ENCODE results near the gene TJP2. TPM values are rescaled to one million over a fixed set of nuclear protein-coding genes. Genes with fewer than 3 reads are reported as not detected.

The TJP2 gene
- total and polyA plus RNA-seq, 2 donors (not counting 3 experiments of a cell fraction or from before 2014, with no cell fraction given): 83.0 to 168 TPM

- no peaks in the 10 kb centered on the region for H4K20me1 ChIP-seq (replicated peaks; ENCODE audit: control insufficient read depth, extremely low read depth, insufficient read depth, low read length)
- DNase-seq (ENCODE audit: low read depth, low spot score): no peak
- dilution Hi-C loops (cut with MboI; ENCODE audit: extremely low pct_ligation_motif_present, low sequenced_read_pairs) (no loop called here), intact Hi-C loops (cut with micrococcal nuclease) (no loop called here)
- H3K4me3 ChIP-seq (replicated peaks in 1 of 3; ENCODE audit: insufficient read depth in 1 of 3, low read depth in 1 of 3, low read length in 3 of 3): no peak overlapping the region
- no peaks in the 10 kb centered on the region for H3K79me2 ChIP-seq (ENCODE audit: control insufficient read depth, insufficient read depth, low read length)
- no peak overlapping the region for H3K9ac ChIP-seq (replicated peaks; ENCODE audit: extremely low read depth, insufficient read depth, low read length)
- ChIA-PET CTCF (no interaction called here), POLR2A (no interaction called here)
- peaks cover 0 to 7% of the 10 kb centered on the region in 2 experiments for H3K27me3 ChIP-seq (ENCODE audit: control insufficient read depth in 2 of 2, insufficient read depth in 2 of 2, low read length in 2 of 2)
- H2AFZ ChIP-seq (ENCODE audit: low read depth, low read length): no peak overlapping the region
- no peak overlapping the region for H3K4me2 ChIP-seq (ENCODE audit: insufficient read depth, low read length)
- BruUV-seq (replicated peaks): no TSS peak
- no peak overlapping the region for H3K27ac ChIP-seq (ENCODE audit: insufficient read depth, low read depth, low read length)
- no peaks in the 10 kb centered on the region for H3K4me1 ChIP-seq (ENCODE audit: control insufficient read depth, extremely low read depth, insufficient read depth, low read length)
- no peak for FAIRE-seq
- no peaks in the 10 kb centered on the region for H3K9me3 ChIP-seq (replicated peaks; ENCODE audit: control insufficient read depth, insufficient read depth, low read length)
- no peak for TF ChIP-seq MAX (IDR thresholded peaks at IDR 0.05; ENCODE audit: insufficient read depth, insufficient read length)
- TF ChIP-seq EZH2 (IDR thresholded peaks at IDR 0.05; ENCODE audit: borderline replicate concordance, low read depth, low read length, severe bottlenecking): no peak
- no peak for TF ChIP-seq POLR2A (IDR thresholded peaks at IDR 0.05; ENCODE audit: low read depth, low read length)
- TF ChIP-seq CTCF (IDR thresholded peaks at IDR 0.05; ENCODE audit: extremely low read depth in 1 of 2, insufficient read depth in 1 of 2, low read depth in 1 of 2, low read length in 2 of 2): no peak
- H3K9me1 ChIP-seq (replicated peaks; ENCODE audit: control insufficient read depth, extremely low read depth, insufficient read depth, low read length): no peaks in the 10 kb centered on the region
- H3K36me3 ChIP-seq (ENCODE audit: control insufficient read depth in 2 of 2, extremely low read depth in 1 of 2, insufficient read depth in 2 of 2, low read length in 2 of 2): no peaks in the 10 kb centered on the region
These were observed 105.7 kb downstream of the TJP2 start for GRCh38 chr9:69279733-69280132.

- H3K4me3 ChIP-seq (replicated peaks in 1 of 3; ENCODE audit: insufficient read depth in 1 of 3, low read depth in 1 of 3, low read length in 3 of 3): no peak overlapping the region
- no peak overlapping the region for H3K4me2 ChIP-seq (ENCODE audit: insufficient read depth, low read length)
- no peak for FAIRE-seq
- peak; percentile 36 for DNase-seq (ENCODE audit: low read depth, low spot score)
- no peak overlapping the region for H3K9ac ChIP-seq (replicated peaks; ENCODE audit: extremely low read depth, insufficient read depth, low read length)
- H3K27ac ChIP-seq (ENCODE audit: insufficient read depth, low read depth, low read length): no peak overlapping the region
- dilution Hi-C loops (cut with MboI; ENCODE audit: extremely low pct_ligation_motif_present, low sequenced_read_pairs) (no loop called here), intact Hi-C loops (cut with micrococcal nuclease) (no loop called here)
- TF ChIP-seq FOS (IDR thresholded peaks at IDR 0.05; ENCODE audit: borderline replicate concordance, insufficient read depth, low read length) (no peak), POLR2AphosphoS5 (IDR thresholded peaks at IDR 0.05; ENCODE audit: insufficient read depth, low read depth, low read length) (no peak), MYC (IDR thresholded peaks at IDR 0.05; ENCODE audit: low read depth, low read length) (no peak), POLR2A (IDR thresholded peaks at IDR 0.05; ENCODE audit: low read depth, low read length) (no peak), JUN (IDR thresholded peaks at IDR 0.05; ENCODE audit: borderline replicate concordance, insufficient read depth, insufficient read length, low read depth) (no peak), GATA2 (IDR thresholded peaks at IDR 0.05; ENCODE audit: insufficient read depth, insufficient read length, low read depth, low read length) (no peak), EZH2 (IDR thresholded peaks at IDR 0.05; ENCODE audit: borderline replicate concordance, low read depth, low read length, severe bottlenecking) (no peak), MAX (IDR thresholded peaks at IDR 0.05; ENCODE audit: insufficient read depth, insufficient read length) (no peak)
- H3K9me1 ChIP-seq (replicated peaks; ENCODE audit: control insufficient read depth, extremely low read depth, insufficient read depth, low read length): no peaks in the 10 kb centered on the region
- no peaks in the 10 kb centered on the region for H3K79me2 ChIP-seq (ENCODE audit: control insufficient read depth, insufficient read depth, low read length)
- H3K9me3 ChIP-seq (replicated peaks; ENCODE audit: control insufficient read depth, insufficient read depth, low read length): no peaks in the 10 kb centered on the region
- H3K27me3 ChIP-seq (ENCODE audit: control insufficient read depth in 2 of 2, insufficient read depth in 2 of 2, low read length in 2 of 2): peaks cover 0 to 9% of the 10 kb centered on the region in 2 experiments
- ChIA-PET CTCF (no interaction called here), POLR2A (no interaction called here)
- no TSS peak for BruUV-seq (replicated peaks)
- H3K36me3 ChIP-seq (ENCODE audit: control insufficient read depth in 2 of 2, extremely low read depth in 1 of 2, insufficient read depth in 2 of 2, low read length in 2 of 2): no peaks in the 10 kb centered on the region
- H3K4me1 ChIP-seq (ENCODE audit: control insufficient read depth, extremely low read depth, insufficient read depth, low read length): no peaks in the 10 kb centered on the region
- H2AFZ ChIP-seq (ENCODE audit: low read depth, low read length): no peak overlapping the region
- no peaks in the 10 kb centered on the region for H4K20me1 ChIP-seq (replicated peaks; ENCODE audit: control insufficient read depth, extremely low read depth, insufficient read depth, low read length)
These were observed 108.9 kb downstream of the TJP2 start for GRCh38 chr9:69283003-69283402.

Measured in endothelial cell of umbilical vein (primary cell).